ENCODE measurements around the gene VWA3B.

VWA3B gene

DNA sequence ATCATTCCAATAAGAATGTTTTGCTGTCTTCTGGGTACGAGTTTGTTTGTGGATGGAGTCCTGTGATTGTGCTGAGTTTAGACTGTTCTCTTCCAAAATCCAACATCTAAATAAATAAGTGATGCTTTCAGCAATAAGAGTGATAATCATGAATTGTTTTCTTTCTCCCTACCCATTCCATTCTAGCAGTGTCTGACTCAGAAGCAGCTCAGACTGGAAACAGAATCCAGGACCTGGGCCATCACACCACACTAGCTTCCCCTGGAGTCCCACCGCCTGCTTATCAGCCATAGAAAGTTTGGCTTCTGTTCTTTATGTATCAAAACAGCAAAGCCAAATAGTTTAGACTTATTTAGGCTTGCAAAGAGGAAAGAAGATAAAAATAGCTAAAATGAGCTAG lies 182.9 kb downstream of the VWA3B start:
- Histone ChIP-seq H3K36me3 (no peaks in the 10 kb centered on the region), H3K27me3 (no peaks in the 10 kb centered on the region), H3K4me1 (peaks cover 0 to 29% (median 13%) of the 10 kb centered on the region in 4 donors), H3K9me3 (no peaks in the 10 kb centered on the region), H3K4me3 (no peak overlapping the region), H3K27ac (peak overlapping the region; percentile 29 to 65)
- DNase-seq: no peak
- intact Hi-C loops (cut with DNase I; ENCODE audit: low total_unique reads): loop anchor here (10.0 kb wide), 1 partner anchor 465 kb away; no protein-coding TSS in a partner anchor
- TF ChIP-seq, protein P1, sequence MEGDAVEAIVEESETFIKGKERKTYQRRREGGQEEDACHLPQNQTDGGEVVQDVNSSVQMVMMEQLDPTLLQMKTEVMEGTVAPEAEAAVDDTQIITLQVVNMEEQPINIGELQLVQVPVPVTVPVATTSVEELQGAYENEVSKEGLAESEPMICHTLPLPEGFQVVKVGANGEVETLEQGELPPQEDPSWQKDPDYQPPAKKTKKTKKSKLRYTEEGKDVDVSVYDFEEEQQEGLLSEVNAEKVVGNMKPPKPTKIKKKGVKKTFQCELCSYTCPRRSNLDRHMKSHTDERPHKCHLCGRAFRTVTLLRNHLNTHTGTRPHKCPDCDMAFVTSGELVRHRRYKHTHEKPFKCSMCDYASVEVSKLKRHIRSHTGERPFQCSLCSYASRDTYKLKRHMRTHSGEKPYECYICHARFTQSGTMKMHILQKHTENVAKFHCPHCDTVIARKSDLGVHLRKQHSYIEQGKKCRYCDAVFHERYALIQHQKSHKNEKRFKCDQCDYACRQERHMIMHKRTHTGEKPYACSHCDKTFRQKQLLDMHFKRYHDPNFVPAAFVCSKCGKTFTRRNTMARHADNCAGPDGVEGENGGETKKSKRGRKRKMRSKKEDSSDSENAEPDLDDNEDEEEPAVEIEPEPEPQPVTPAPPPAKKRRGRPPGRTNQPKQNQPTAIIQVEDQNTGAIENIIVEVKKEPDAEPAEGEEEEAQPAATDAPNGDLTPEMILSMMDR (IDR thresholded peaks at IDR 0.05): no peak

DNA sequence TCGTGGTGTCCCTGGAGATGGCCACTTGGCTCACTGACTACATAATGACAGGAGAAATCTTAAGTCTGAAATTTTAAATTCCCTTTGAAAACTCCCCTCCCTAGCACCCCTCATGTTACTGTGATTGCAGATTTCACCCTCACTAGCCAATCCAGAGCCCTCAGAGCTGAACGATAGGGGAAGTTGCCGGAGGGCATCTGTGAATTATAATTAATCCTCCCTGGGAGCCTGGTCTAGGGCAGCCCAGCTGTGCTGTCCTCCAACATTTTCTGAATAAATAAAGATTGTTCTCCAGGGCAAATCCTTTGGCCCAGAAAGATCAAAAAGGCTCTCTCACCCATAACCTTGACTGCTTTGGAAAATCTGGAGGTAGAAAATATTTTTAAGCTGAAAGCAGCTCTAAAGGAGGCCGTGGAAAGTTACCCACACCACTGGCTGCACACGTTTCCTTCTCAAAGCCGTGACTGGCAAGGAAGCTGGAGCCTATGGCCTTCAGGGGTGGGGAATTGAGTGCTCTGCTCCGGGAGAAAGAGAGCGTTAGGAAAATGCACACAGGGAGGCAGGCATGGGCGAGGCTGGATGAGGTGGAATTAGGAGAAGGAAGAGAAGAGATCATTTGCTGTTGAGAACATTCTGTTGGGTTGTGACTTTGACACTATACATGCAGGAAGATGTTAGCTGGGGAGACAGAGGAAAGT lies 190.3 kb downstream of the VWA3B start:
- Histone ChIP-seq H3K9me3 (peaks cover 0 to 6% (median 0%) of the 10 kb centered on the region in 3 donors), H3K36me3 (no peaks in the 10 kb centered on the region), H3K4me1 (no peaks in the 10 kb centered on the region), H3K4me3 (no peak overlapping the region), H3K27ac (peak overlapping the region in 1 of 2 donors; percentile 20), H3K27me3 (no peaks in the 10 kb centered on the region)
- TF ChIP-seq, protein P1 (IDR thresholded peaks at IDR 0.05): no peak
- intact Hi-C loops (cut with DNase I; ENCODE audit: low total_unique reads): loop anchor here (10.0 kb wide), 1 partner anchor 473 kb away; no protein-coding TSS in a partner anchor
- no peak for DNase-seq

DNA sequence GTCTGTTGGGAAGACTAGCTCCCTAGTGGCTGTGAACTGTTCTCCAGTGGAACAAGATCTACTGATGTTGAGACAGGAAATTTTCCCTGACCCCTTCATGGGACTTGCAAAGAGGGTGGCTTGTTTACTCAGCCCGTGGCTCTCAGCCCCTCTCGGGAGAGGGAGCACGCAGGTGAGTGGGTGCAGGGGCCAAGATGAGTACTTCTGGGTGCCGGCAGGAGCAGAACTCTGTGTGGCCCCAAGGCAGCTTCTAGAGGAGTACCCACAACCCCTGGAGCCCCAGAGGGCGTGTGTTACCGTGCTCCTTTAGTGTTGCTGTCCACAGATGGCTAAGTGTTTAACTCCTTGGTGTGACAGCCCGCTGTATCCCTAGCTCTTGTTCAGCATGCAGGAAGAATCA lies 191.1 kb downstream of the VWA3B start:
- H3K27ac ChIP-seq: no peak overlapping the region
- no peak overlapping the region for H3K4me3 ChIP-seq
- no peak for DNase-seq
- TF ChIP-seq, protein P1 (IDR thresholded peaks at IDR 0.05): no peak
- H3K4me1 ChIP-seq: no peaks in the 10 kb centered on the region
- intact Hi-C loops (cut with DNase I; ENCODE audit: low total_unique reads): loop anchor here (10.0 kb wide), 1 partner anchor 473 kb away; no protein-coding TSS in a partner anchor
- H3K36me3 ChIP-seq: no peaks in the 10 kb centered on the region
- H3K9me3 ChIP-seq: peaks cover 0 to 6% (median 0%) of the 10 kb centered on the region in 3 donors
- H3K27me3 ChIP-seq: no peaks in the 10 kb centered on the region

DNA sequence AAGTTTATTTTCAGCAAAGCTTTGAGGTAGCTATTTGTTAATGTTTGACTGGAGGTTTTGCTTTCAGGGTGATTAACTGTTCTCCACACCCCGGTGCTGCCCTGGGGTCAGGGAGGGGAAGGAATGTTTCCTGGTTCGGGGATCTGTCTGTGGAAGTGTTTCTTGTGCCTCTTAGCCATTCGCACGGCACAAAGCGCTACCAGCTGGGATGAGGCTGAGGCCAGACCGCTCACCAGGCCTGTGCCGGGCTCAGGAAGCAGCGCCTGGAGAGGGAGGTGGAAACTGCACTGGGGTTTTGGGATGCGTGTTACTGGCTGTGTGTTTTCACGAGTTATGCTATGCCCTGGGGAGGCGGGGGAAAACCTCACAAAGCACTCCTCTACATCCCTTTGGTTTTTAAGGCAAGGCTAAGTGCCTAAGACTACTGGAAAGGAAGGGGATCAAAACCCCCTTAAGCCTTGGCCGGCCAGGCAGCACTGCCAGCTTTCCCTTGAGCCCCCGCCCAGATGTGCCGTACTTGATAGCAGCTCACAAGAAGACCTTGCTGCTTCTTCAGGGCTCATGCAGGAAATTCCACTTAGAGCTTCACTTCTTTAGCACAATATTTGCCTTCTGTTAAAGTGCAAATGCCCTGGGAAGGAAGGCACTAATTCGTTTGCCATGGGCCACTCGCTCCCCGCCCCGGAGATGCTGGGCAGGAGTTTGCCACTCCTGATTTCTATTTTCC lies 193.6 kb downstream of the VWA3B start:
- Histone ChIP-seq H3K4me1 (no peaks in the 10 kb centered on the region), H3K27me3 (no peaks in the 10 kb centered on the region), H3K36me3 (no peaks in the 10 kb centered on the region), H3K4me3 (no peak overlapping the region), H3K27ac (no peak overlapping the region), H3K9me3 (peaks cover 0 to 6% (median 0%) of the 10 kb centered on the region in 3 donors)
- TF ChIP-seq, protein P1 (IDR thresholded peaks at IDR 0.05): no peak
- intact Hi-C loops (cut with DNase I; ENCODE audit: low total_unique reads): no loop called here
- no peak for DNase-seq

DNA sequence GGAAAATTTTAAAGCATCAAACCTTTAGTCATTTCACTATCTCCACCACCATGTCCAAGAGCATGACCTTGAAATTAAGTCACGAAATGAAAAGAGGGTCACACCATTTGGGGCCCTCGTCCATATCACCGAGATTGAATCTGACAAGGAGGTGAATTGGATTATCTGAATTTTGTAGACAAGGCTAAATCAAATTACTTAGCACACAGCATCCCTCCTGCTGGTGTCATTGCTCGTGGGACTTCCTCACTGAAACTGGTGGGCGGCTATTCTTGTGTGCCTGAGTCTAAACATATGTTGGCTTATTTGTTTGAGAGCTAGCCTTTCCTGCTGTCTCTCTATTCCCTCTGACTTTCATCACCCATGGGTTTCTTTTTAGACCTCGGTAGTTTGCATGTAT lies 194.6 kb downstream of the VWA3B start:
- no peak overlapping the region for H3K27ac ChIP-seq
- peaks cover 0 to 10% (median 0%) of the 10 kb centered on the region in 3 donors for H3K9me3 ChIP-seq
- no peaks in the 10 kb centered on the region for H3K4me1 ChIP-seq
- intact Hi-C loops (cut with DNase I; ENCODE audit: low total_unique reads): no loop called here
- H3K4me3 ChIP-seq: no peak overlapping the region
- TF ChIP-seq, protein P1 (IDR thresholded peaks at IDR 0.05): no peak
- DNase-seq: no peak
- no peaks in the 10 kb centered on the region for H3K27me3 ChIP-seq
- no peaks in the 10 kb centered on the region for H3K36me3 ChIP-seq

Measured in tibial artery (tissue), 4 donors.